GM18909 (cell line): ENCODE measurements around the gene TDRD3.
A peak's percentile ranks its signal among the peaks of the same experiment; 100 is the strongest.
"Not testable (repeated sequence)": the region's sequence is repeated elsewhere in the genome, so short reads cannot be mapped to it uniquely, and the experiment has no call there.

Experiments
- ATAC-seq: cut with Tn5 transposase; IDR thresholded peaks from one replicate; pipeline ENCODE4 v1.9.1; 2021; ENCODE audit warnings: mild to moderate bottlenecking; ENCODE audit not compliant: unreplicated experiment, poor library complexity

The TDRD3 gene

DNA sequence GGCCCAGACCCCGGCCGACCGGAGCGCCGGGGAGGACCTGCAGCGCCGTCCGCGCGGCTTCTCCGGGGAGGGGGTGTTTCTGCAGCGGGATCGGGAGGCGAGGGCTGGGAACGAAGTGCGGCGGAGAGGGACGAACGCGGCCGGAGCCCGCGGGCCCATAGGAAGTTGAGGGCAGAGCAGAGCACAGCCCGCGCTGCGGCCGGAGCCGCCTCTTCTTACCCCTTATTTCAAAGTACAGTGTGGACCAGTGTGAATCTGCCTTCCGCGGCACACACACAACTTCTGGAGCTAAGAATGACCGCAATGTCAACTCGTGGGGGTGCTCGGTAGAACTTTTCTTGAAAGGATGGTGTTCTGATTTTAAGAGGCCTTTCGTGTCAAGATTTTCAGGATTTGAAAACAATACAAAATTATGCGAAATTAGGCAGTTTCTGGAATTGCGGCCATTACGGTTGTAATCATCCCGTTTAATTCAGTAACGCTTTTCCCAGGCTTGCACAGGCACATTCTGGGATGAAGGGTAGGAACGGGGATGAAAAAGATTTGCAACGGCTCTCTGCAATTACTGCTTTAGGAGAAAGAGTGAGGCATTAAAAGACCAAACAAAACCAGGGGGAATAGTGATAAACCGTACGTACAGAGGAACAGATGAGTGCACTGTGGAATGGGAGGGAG is 821 bp downstream of the TDRD3 start:
- peak; percentile 31 for ATAC-seq

GRCh38 chr13:60398379-60398891 is 1.4 kb downstream of the TDRD3 start:
- no peak for ATAC-seq

GRCh38 chr13:60398907-60399589 is 2.0 kb downstream of the TDRD3 start:
- no peak for ATAC-seq

DNA sequence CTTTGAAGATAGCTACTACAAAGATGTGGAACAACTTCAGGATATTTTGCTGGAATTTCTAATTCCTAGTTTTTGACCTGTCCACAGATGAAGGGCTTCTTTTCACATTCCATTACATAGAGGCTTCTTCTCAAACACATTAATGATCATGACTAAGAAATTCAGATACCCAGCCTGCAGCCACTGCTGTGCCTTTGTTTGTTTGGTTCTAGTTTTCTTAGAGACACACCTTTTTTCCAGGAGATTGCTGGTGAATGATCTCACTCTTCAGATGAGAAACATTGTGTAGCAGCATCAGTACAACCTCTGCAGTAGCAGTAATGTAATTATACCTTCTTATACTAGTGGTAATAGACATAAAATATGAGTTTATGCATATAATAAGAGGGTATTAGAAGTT is 5.0 kb downstream of the TDRD3 start:
- no peak for ATAC-seq

DNA sequence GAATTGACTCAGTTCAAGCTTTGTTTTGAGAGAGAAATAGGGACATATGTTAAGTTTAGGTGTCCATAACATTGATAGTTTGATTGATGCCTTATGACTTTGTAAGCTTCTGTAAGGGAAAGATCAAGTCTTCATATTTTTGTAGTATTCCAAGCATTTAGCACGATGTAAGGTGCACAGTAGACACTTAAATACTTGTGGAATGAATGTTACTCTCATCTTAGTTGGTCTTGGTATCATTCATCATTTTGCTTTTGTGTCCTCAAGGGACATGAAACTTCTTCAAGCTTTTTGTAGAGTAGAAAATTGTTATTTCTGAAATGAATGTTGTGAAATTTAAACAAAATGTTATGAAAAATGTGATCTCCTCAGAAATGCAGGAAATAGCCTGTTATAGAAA is 10.1 kb downstream of the TDRD3 start:
- ATAC-seq = no peak

GRCh38 chr13:60407852-60408251 is 10.8 kb downstream of the TDRD3 start:
- not testable (repeated sequence) for ATAC-seq

DNA sequence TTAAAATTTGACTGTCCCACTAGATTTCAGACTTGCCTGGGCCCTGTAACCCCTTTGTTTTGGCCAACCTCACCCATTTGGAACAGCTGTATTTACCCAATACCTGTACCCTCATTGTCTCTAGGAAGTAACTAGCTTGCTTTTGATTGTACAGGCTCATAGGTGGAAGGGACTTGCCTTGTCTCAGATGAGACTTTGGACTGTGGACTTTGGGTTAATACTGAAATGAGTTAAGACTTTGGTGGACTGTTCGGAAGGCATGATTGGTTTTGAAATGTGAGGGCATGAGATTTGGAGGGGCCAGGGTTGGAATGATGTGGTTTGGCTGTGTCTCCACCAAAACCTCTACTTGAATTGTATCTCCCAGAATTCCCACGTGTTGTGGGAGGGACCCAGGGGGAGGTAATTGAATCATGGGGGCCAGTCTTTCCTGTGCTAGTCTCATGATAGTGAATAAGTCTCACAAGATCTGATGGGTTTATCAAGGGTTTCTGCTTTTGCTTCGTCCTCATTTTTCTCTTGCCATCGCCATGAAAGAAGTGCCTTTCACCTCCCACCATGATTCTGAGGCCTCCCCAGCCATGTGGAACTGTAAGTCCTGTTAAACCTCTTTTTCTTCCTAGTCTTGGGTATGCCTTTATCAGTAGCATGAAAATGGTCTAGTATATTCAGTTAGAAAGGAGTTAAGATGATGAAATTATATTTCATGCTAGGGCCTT is 12.7 kb downstream of the TDRD3 start:
- not testable (repeated sequence) for ATAC-seq

GRCh38 chr13:60410299-60410698 is 13.3 kb downstream of the TDRD3 start:
- no peak for ATAC-seq

GRCh38 chr13:60411464-60411863 is 14.4 kb downstream of the TDRD3 start:
- ATAC-seq = no peak

DNA sequence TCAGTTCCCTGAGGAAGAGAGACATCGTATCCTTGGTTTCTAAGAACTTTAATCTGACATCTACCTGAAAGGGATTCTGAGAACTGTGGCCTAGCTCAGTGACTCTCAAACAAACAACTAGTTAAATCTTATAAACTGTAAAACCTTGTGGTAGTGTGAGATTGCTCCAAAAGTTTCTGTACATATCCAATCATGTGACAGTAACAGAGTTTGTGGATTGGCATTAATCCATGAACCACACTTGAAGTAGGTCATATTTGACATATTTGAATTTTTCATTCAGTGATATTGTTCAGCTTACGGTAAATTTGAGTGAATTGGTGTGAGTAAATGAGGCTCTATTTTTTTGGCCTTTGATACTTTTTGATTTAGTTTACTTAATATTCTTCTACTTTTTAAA is 15.0 kb downstream of the TDRD3 start:
- no peak for ATAC-seq

GRCh38 chr13:60412909-60413616 is 16.0 kb downstream of the TDRD3 start:
- ATAC-seq = no peak

DNA sequence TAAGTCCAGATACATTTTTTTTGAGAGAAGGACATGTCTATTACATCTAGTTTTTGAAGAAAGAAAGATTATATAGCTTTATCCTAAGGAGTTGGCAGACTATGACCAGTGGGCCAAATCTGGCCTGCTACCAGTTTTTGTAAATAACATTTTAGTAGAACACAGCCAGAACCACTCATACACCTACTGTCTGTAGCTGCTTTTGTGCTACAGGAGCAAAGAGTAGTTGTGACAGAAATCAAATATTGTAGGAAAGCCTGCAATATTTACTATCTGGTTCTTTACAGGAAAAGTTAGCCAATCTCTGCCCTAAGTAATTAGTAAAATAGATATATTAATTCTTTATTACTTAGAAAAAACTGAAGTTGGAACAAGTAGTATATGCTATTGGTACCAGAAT is 17.2 kb downstream of the TDRD3 start:
- no peak for ATAC-seq

- ATAC-seq = peak; percentile 50
Observed at GRCh38 chr13:60417734-60418133, 20.7 kb downstream of the TDRD3 start.

GRCh38 chr13:60418954-60419353 is 21.9 kb downstream of the TDRD3 start:
- ATAC-seq = no peak

- ATAC-seq = no peak
Observed at GRCh38 chr13:60425332-60425731, 28.3 kb downstream of the TDRD3 start.

DNA sequence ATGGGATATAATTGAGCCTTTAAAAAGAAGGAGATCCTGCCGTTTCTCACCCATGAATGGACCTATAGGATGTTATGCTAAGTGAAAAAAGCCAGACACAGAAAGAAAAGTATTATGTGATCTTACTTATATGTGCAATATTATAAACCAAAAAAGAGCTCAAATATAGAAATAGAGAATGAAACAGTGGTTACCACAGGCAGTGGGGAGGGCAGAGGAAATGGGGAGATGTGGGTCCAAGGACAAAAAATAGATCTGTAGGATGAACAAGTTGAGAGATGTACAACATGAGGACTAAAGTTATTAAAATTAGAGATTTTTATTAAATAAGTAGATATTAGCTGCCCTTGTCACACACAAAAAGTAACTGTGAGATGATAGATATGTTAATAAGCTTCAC is 29.1 kb downstream of the TDRD3 start:
- ATAC-seq = no peak

GRCh38 chr13:60427285-60427684 is 30.3 kb downstream of the TDRD3 start:
- ATAC-seq = peak; percentile 60

GRCh38 chr13:60431108-60431700 is 34.2 kb downstream of the TDRD3 start:
- ATAC-seq = peak; percentile 80

DNA sequence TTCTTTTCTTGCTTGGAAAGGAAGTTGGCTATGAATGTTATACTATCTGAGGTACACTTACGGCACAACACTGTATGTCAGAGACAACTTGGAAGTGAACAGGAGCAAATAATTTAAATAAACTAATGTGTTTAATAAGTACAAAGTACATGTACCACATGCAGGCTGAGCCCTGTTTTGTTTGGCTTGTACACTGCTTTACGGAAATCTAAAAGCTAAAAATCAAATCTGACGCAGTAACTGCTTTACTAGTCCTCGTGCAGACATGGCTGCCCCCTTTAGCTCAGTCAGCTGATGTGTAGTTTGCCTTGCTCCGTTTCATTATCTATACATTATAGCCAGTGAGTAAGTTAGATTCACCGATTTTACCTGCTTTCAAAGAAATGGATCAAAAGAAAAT is 36.5 kb downstream of the TDRD3 start:
- ATAC-seq = no peak

DNA sequence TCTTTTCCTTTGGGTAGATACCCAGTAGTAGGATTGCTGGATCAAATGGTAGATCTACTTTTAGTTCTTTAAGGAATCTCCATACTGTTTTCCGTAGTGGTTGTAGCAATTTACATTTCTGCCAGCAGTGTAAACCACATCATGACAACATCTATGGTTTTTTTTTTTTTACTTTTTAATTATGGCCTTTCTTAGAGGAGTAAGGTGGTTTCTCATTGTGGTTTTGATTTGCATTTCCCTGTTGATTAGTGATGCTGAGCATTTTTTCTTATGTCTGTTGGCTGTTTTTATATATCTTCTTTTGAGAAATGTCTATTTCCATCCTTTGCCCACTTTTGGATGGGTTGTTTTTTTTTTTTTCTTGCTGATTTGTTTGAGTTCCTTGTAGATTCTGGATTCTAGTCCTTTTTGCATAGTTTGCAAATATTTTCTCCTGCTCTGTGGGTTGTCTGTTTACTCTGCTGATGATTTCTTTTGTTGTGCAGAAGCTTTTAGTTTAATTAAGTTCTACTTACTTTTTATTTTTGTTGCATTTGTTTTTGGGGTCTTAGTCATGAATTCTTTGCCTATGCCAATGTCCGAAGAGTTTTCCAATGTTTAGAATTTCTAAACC is 38.8 kb downstream of the TDRD3 start:
- ATAC-seq = no peak
